Activated CD4-positive, alpha-beta T cell treated with anti-CD3 and anti-CD28 coated beads, Interleukin-2, amount 50 U/mL, for 4 hours (primary cell): ENCODE results near the gene CCDC93.

Experiments used
- DNase-seq, 2 experiments: peaks; one replicate each; pipeline ENCODE4 v3.0.0-alpha.2; 2020

CCDC93 gene

GRCh38 chr2:117985092-117985491 lies 28.8 kb downstream of the CCDC93 start:
- no peak for DNase-seq

GRCh38 chr2:117984208-117984607 lies 29.7 kb downstream of the CCDC93 start:
- no peak for DNase-seq

- no peak for DNase-seq
Measured at GRCh38 chr2:117983040-117983439, 30.8 kb downstream of the CCDC93 start.

GRCh38 chr2:117982376-117983033 lies 31.4 kb downstream of the CCDC93 start:
- DNase-seq = no peak

- DNase-seq = no peak
Measured at GRCh38 chr2:117981810-117982209, 32.1 kb downstream of the CCDC93 start.

GRCh38 chr2:117980783-117981676 lies 32.8 kb downstream of the CCDC93 start:
- DNase-seq = no peak

- no peak for DNase-seq
Measured at GRCh38 chr2:117979911-117980701, 33.8 kb downstream of the CCDC93 start.

GRCh38 chr2:117977696-117978095 lies 36.2 kb downstream of the CCDC93 start:
- DNase-seq = no peak

- no peak for DNase-seq
Measured at GRCh38 chr2:117976581-117976980, 37.3 kb downstream of the CCDC93 start.

- DNase-seq = no peak
Measured at GRCh38 chr2:117973498-117974082, 40.3 kb downstream of the CCDC93 start.

GRCh38 chr2:117972476-117973123 lies 41.3 kb downstream of the CCDC93 start:
- no peak for DNase-seq

GRCh38 chr2:117968722-117969121 lies 45.1 kb downstream of the CCDC93 start:
- no peak for DNase-seq

GRCh38 chr2:117967977-117968718 lies 45.7 kb downstream of the CCDC93 start:
- no peak for DNase-seq

GRCh38 chr2:117963446-117963845 lies 50.4 kb downstream of the CCDC93 start:
- no peak for DNase-seq

- DNase-seq = no peak
Measured at GRCh38 chr2:117961201-117961600, 52.7 kb downstream of the CCDC93 start.

GRCh38 chr2:117960231-117960630 lies 53.6 kb downstream of the CCDC93 start:
- DNase-seq = no peak

- DNase-seq = no peak
Measured at GRCh38 chr2:117958186-117958585, 55.7 kb downstream of the CCDC93 start.

- no peak for DNase-seq
Measured at GRCh38 chr2:117957616-117958015, 56.3 kb downstream of the CCDC93 start.

- no peak for DNase-seq
Measured at GRCh38 chr2:117956036-117956796, 57.7 kb downstream of the CCDC93 start.

- DNase-seq = no peak
Measured at GRCh38 chr2:117953231-117953630, 60.6 kb downstream of the CCDC93 start.

- no peak for DNase-seq
Measured at GRCh38 chr2:117952701-117953100, 61.2 kb downstream of the CCDC93 start.
